GM18870 (cell line): ENCODE data around the gene ZNF780B.
"Not testable (repeated sequence)": the region's sequence is repeated elsewhere in the genome, so short reads cannot be mapped to it uniquely, and the experiment has no call there.

Experiments used
- ATAC-seq: cut with Tn5 transposase; IDR thresholded peaks from one replicate; pipeline ENCODE4 v1.9.1; 2021; ENCODE audit warnings: moderate library complexity; ENCODE audit not compliant: unreplicated experiment

The ZNF780B gene

GRCh38 chr19:40041718-40042117, 14.3 kb downstream of the ZNF780B start:
- ATAC-seq: not testable (repeated sequence)

DNA sequence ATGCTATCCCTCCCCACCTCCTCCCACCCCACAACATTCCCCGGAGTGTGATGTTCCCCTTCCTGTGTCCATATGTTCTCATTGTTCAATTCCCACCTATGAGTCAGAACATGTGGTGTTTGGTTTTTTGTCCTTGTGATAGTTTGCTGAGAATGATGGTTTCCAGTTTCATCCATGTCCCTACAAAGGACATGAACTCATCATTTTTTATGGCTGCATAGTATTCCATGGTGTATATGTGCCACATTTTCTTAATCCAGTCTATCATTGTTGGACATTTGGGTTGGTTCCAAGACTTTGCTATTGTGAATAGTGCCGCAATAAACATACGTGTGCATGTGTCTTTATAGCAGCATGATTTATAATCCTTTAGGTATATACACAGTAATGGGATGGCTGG, 18.0 kb downstream of the ZNF780B start:
- not testable (repeated sequence) for ATAC-seq

DNA sequence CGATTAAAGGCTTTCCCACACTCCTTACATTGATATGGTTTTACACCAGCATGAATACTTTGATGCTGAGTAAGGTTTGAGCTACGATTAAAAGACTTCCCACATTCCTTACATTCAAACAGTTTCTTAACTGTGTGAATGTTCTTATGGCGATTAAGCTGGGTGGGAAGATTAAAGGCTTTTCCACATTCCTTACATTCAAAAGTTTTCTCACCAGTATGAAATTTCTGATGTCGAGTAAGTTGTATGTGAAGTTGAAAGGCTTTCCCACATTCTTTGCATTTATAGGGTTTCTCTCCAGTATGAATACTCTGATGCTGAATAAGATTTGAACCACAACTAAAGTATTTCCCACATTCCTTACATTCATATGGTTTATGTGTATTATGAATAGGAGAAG, 20.0 kb downstream of the ZNF780B start:
- no peak for ATAC-seq

GRCh38 chr19:40033989-40034560, 22.0 kb downstream of the ZNF780B start:
- no peak for ATAC-seq

- no peak for ATAC-seq
These were observed 29.4 kb downstream of the ZNF780B start for GRCh38 chr19:40026597-40026970.

DNA sequence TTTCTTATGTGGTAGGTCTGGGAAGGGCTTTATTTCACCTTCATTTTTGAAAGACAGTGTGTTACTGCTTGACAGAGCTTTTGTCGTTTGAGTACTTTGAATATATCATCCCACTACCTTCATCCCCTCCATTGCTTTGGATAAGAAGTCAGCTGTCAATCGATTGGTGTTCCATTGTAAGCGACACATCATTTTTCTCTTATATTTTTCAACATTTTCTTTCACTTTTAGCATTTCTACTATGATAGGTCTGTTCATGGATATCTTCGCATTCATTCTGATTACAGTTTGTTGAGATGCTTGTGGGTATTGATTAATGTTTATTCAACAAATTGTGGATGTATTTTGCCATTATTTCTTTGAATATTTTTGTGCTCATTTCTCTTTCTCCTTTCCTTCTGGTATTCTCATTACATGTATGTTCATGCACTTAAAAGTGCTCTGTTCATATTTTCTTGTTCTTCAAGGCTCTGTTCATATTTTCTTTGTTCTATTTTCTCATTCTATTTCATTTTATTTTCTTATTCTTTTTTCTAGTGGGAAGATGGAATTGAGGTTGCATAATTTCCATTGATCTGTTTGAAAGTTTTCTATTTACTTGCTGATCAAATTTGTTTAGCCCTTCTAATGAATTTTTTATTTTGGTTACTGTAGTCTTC, 30.0 kb downstream of the ZNF780B start:
- no peak for ATAC-seq

- ATAC-seq: no peak
These were observed 32.1 kb downstream of the ZNF780B start for GRCh38 chr19:40023969-40024368.

DNA sequence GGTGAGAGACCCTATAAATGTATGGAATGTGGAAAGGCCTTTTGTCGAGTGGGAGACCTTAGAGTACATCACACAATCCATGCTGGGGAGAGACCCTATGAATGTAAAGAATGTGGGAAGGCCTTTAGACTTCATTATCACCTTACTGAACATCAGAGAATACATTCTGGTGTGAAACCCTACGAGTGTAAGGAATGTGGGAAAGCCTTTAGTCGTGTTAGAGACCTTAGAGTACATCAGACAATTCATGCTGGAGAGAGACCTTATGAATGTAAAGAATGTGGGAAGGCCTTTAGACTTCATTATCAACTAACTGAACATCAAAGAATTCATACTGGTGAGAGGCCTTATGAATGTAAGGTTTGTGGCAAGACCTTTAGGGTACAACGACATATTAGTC, 42.0 kb downstream of the ZNF780B start:
- ATAC-seq: no peak

GRCh38 chr19:40009674-40010073, 46.4 kb downstream of the ZNF780B start:
- no peak for ATAC-seq

- no peak for ATAC-seq
These were observed 49.7 kb downstream of the ZNF780B start for GRCh38 chr19:40006273-40006691.

GRCh38 chr19:40005691-40006272, 50.2 kb downstream of the ZNF780B start:
- no peak for ATAC-seq

DNA sequence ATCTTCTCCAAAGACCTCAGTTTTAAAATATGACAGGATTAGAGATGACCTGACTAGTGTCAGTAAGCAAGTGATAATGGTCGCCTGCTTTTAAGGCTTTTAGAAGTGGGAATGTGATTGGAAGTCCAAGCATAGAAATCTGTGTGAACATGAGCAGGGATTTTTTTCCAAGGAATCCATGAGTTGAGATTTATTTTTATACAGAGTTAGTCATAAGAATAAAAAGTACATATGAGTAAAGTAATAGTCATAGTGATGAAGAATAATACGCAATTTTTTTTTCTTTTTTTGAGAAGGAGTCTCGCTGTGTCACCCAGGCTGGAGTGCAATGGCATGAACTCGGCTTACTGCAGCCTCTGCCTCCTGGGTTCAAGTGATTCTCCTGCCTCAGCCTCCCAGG, 57.5 kb downstream of the ZNF780B start:
- no peak for ATAC-seq

- ATAC-seq: no peak
These were observed 58.3 kb downstream of the ZNF780B start for GRCh38 chr19:39997638-39998216.

GRCh38 chr19:39996811-39997637, 59.0 kb downstream of the ZNF780B start, which contains the start of gene ZNF546:
ZNF546 (plus strand) TSS chr19:39997060; CDS start chr19:39998327, 1,267 bp downstream.
- peak; percentile 61 for ATAC-seq

DNA sequence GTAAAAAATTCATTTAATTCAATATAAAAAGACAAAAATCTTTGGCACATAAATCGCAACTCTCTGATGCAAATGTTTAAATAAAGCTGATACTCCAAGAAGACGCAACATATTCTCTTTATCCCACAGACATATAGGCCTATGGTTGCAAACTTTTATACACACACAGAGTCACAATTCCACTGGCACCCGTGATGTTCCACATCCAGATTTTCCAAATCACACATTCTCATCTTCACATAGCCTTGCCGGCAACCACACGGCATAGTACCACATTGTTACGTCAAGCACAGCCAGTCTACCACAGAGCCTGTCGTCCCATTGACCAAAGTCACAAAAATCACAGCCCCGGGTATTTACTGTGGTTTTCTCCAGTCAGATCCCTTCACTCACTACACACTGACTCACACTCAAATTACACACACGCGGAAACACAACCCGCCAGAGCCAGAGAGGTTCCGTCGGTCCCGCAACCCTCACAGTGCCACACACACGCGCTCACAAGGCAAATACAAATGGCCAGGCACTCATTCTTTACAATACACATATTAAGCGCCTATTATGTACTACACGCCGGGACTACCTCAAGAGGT, 59.7 kb downstream of the ZNF780B start:
- ATAC-seq: peak; percentile 29

DNA sequence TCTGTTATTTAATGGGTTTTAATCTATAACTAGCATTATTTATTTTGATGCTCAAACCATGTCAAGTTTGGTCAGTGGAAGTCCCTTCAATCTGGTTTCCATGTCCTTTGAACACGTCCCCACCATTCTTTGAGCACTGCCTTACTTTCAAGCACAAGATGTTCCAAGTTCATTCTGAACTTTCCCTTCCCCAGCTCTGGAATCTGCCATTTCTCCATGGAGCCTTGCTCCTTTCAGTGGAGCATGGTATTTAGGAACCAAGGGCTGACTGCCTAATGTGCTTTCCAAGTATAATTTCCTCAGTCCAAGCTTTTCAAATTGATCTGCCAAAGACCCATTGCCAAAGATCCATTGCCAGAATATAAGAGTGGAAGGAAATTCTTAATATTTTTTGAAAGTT, 60.2 kb downstream of the ZNF780B start:
- ATAC-seq: no peak

- no peak for ATAC-seq
These were observed 61.7 kb downstream of the ZNF780B start for GRCh38 chr19:39994361-39994760.

DNA sequence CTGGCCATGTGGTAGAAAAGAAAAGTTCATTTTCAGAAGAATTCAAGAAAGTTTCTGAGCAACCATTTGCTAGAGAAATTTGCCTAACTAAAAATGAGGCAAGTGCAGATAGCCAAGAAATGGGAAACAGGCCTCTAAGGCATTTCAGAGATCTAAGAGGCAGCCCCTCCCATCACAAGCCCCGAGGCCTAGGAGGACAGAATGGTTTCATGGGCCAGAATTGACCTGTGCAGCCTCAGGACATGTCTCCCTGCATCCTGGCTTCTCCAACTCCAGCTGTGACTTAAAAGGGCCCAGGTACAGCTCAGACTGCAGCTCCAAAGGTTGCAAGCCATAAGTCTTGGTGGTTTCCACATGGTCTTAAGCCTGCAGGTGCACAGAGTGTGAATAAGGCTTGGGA, 62.4 kb downstream of the ZNF780B start:
- no peak for ATAC-seq

DNA sequence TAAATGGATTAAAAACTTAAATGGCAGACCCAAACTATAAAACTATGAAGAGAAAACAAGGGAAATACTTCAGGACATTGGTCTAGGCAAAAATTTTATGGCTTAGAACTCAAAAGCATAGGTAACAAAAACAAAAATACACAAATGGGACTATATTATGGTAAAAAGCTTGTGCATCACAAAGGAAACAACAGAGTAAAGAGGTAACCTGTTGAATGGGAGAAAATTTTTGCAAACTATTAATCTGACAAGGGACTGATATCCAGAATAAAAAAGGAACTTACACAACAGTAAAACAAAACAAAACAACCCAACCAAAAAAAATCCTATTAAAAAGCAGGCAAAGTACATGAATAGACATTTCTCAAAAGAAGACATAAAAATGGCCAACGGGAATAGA, 68.4 kb downstream of the ZNF780B start:
- ATAC-seq: no peak

DNA sequence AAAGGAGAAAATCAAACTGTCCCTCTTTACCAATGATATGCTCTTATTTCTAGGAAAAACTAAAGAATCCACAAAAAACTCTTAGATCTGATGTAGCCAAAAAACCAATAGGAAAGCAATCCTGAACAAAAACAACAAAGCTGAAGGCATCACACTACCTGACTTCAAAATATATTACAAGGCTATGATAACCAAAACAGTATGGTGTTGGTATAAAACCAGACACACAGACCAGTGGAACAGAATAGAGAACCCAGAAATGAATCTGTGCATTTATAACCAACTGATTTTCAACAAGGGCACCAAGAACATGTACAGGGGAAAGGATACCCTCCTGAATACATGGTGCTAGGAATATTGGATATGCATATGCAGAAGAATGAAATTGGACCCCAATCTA, 68.9 kb downstream of the ZNF780B start:
- ATAC-seq: no peak

DNA sequence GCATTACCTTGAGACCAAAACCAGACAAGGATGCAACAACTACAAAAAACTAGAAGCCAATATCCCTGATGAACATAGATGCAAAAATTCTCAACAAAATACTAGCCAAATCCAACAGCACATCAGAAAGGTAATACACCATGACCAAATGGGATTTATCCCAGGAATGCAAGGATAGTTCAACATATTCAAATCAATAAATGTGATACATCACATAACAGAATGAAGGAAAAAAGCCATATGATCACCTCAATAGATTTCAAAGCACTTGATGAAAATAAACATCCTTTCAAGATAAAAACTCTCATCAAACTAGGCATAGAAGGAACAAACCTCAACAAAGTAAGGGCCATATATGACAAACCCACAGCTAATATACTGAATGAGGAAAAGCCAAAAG, 69.4 kb downstream of the ZNF780B start:
- no peak for ATAC-seq
